Neural progenitor cell (in vitro differentiated cells): ENCODE measurements around the gene GRK6. TPM values are rescaled to one million over a fixed set of nuclear protein-coding genes. Genes with fewer than 3 reads are reported as not detected.

Experiments
- DNase-seq: peaks from one replicate; pipeline ENCODE4 v3.0.0-alpha.2; 2016; ENCODE audit warnings: low spot score
- H2AFZ ChIP-seq: fragments of 200-600 bp; sonication (generic); replicated peaks from 2 replicates; pipeline ENCODE4 v1.6.1; 2016; ENCODE audit warnings: antibody characterized with exemption
- H3F3A ChIP-seq: fragments of 200-600 bp; sonication (generic); 2 replicates; pipeline ENCODE4 v1.6.1; 2016; ENCODE audit warnings: antibody characterized with exemption, low read depth
- H3K27ac ChIP-seq: fragments of 200-600 bp; sonication (generic); 2 replicates; pipeline ENCODE4 v1.5.1; 2016; ENCODE audit warnings: mild to moderate bottlenecking
- H3K27me3 ChIP-seq: fragments of 200-600 bp; sonication (generic); 2 replicates; pipeline ENCODE4 v1.6.1; 2016; ENCODE audit warnings: mild to moderate bottlenecking, moderate library complexity
- H3K36me3 ChIP-seq: fragments of 200-600 bp; sonication (generic); 2 replicates; pipeline ENCODE4 v1.5.1; 2016
- H3K4me1 ChIP-seq: fragments of 200-600 bp; sonication (generic); 2 replicates; pipeline ENCODE4 v1.6.1; 2016; ENCODE audit warnings: mixed run types
- H3K4me2 ChIP-seq: fragments of 200-600 bp; sonication (generic); 2 replicates; pipeline ENCODE4 v1.6.1; 2016
- H3K4me3 ChIP-seq: fragments of 200-600 bp; sonication (generic); 2 replicates; pipeline ENCODE4 v1.5.1; 2016
- H3K79me2 ChIP-seq: fragments of 200-600 bp; sonication (generic); 2 replicates; pipeline ENCODE4 v1.6.1; 2016; ENCODE audit warnings: low read depth
- H3K9ac ChIP-seq: fragments of 200-600 bp; sonication (generic); 2 replicates; pipeline ENCODE4 v1.6.1; 2016
- H3K9me3 ChIP-seq: fragments of 200-600 bp; sonication (generic); 2 replicates; pipeline ENCODE4 v1.5.1; 2016; ENCODE audit warnings: low read depth
- H4K20me1 ChIP-seq: fragments of 200-600 bp; sonication (generic); 2 replicates; pipeline ENCODE4 v1.6.1; 2016; ENCODE audit warnings: low read depth
- H3K27ac Mint-ChIP-seq: 3 replicates; pipeline ENCODE4 v1.8.0; 2021; ENCODE audit warnings: mixed read lengths
- H3K27me3 Mint-ChIP-seq: 2 replicates; pipeline ENCODE4 v1.8.0; 2022; ENCODE audit warnings: low read depth, mild to moderate bottlenecking, inconsistent platforms, moderate library complexity, mixed read lengths; ENCODE audit not compliant: insufficient read depth
- H3K36me3 Mint-ChIP-seq: 3 replicates; pipeline ENCODE4 v1.8.0; 2021; ENCODE audit warnings: mixed read lengths
- H3K4me1 Mint-ChIP-seq: 3 replicates; pipeline ENCODE4 v1.8.0; 2021; ENCODE audit warnings: mixed read lengths
- H3K4me3 Mint-ChIP-seq: 3 replicates; pipeline ENCODE4 v1.8.0; 2021; ENCODE audit warnings: mild to moderate bottlenecking, moderate library complexity, mixed read lengths
- H3K9me3 Mint-ChIP-seq: 3 replicates; pipeline ENCODE4 v1.8.0; 2020; ENCODE audit warnings: mixed read lengths
- CTCF ChIP-seq: fragments of 200-600 bp; sonication (generic); IDR thresholded peaks from 2 replicates; pipeline ENCODE4 v1.5.1; 2017; ENCODE audit warnings: antibody characterized with exemption, mild to moderate bottlenecking
- EZH2 ChIP-seq: fragments of 200-600 bp; sonication (generic); IDR thresholded peaks from 2 replicates; pipeline ENCODE4 v1.6.1; 2017; ENCODE audit warnings: antibody characterized with exemption, mild to moderate bottlenecking, moderate library complexity
- EZH2phosphoT487 ChIP-seq: fragments of 200-600 bp; sonication (generic); IDR thresholded peaks from 2 replicates; pipeline ENCODE4 v1.6.1; 2017; ENCODE audit warnings: antibody characterized with exemption
- total RNA-seq: library from RNA; depleted of rRNA; stranded (reverse); fragments of >200 nt; gene quantifications from 2 replicates; pipeline ENCODE4 v1.2.3, GENCODE V29; 2015; ENCODE audit warnings: low replicate concordance

GRK6 gene
- total RNA-seq, 1 donor from 2014 or later: 24.0 TPM

- H3K79me2 ChIP-seq: peaks cover 32% of the 10 kb centered on the region
- peaks cover 12% of the 10 kb centered on the region for H3F3A ChIP-seq
- no peak for TF ChIP-seq CTCF
- no peak for TF ChIP-seq EZH2
- TF ChIP-seq EZH2phosphoT487: no peak
- H3K27ac ChIP-seq: peak overlapping the region; percentile 88
- Mint-ChIP-seq H3K4me1 (peaks cover 27% of the 10 kb centered on the region), H3K4me3 (peak overlapping the region; percentile 94), H3K27me3 (peaks cover 13% of the 10 kb centered on the region), H3K9me3 (no peaks in the 10 kb centered on the region), H3K36me3 (peaks cover 2% of the 10 kb centered on the region), H3K27ac (peak overlapping the region; percentile 98)
- peaks cover 31% of the 10 kb centered on the region for H4K20me1 ChIP-seq
- H3K9ac ChIP-seq: no peak overlapping the region
- H3K4me1 ChIP-seq: peaks cover 9% of the 10 kb centered on the region
- peak overlapping the region; percentile 71 for H3K4me2 ChIP-seq
- no peak for DNase-seq
- no peaks in the 10 kb centered on the region for H3K9me3 ChIP-seq
- H3K27me3 ChIP-seq: no peaks in the 10 kb centered on the region
- H2AFZ ChIP-seq: peak overlapping the region; percentile 59
- H3K4me3 ChIP-seq: peak overlapping the region; percentile 60
- H3K36me3 ChIP-seq: no peaks in the 10 kb centered on the region
Observed at GRCh38 chr5:177425196-177425800, 1.2 kb upstream of the GRK6 start.

GRCh38 chr5:177425801-177426565, 493 bp upstream of the GRK6 start:
- H3K36me3 Mint-ChIP-seq: peaks cover 2% of the 10 kb centered on the region
- Histone ChIP-seq H4K20me1 (peaks cover 31% of the 10 kb centered on the region), H3K79me2 (peaks cover 32% of the 10 kb centered on the region), H3K27me3 (no peaks in the 10 kb centered on the region), H3K9ac (no peak overlapping the region), H3K36me3 (no peaks in the 10 kb centered on the region), H3F3A (peaks cover 12% of the 10 kb centered on the region), H3K27ac (peak overlapping the region; percentile 88), H3K4me2 (peak overlapping the region; percentile 71), H3K4me1 (peaks cover 9% of the 10 kb centered on the region), H3K4me3 (peak overlapping the region; percentile 60), H3K9me3 (no peaks in the 10 kb centered on the region), H2AFZ (peak overlapping the region; percentile 59)
- DNase-seq: peak; percentile 100
- H3K9me3 Mint-ChIP-seq: no peaks in the 10 kb centered on the region
- peak overlapping the region; percentile 98 for H3K27ac Mint-ChIP-seq
- peaks cover 14% of the 10 kb centered on the region for H3K27me3 Mint-ChIP-seq
- peak overlapping the region; percentile 94 for H3K4me3 Mint-ChIP-seq
- TF ChIP-seq CTCF (no peak), EZH2 (peak; percentile 46), EZH2phosphoT487 (no peak)
- H3K4me1 Mint-ChIP-seq: peaks cover 28% of the 10 kb centered on the region

- Mint-ChIP-seq H3K27ac (peak overlapping the region; percentile 79), H3K9me3 (no peaks in the 10 kb centered on the region), H3K4me1 (peaks cover 28% of the 10 kb centered on the region), H3K36me3 (peaks cover 2% of the 10 kb centered on the region), H3K27me3 (peaks cover 13% of the 10 kb centered on the region), H3K4me3 (peak overlapping the region; percentile 93)
- no peaks in the 10 kb centered on the region for H3K36me3 ChIP-seq
- peak overlapping the region; percentile 95 for H3K4me3 ChIP-seq
- H3K4me2 ChIP-seq: peak overlapping the region; percentile 90
- no peak for TF ChIP-seq EZH2phosphoT487
- no peak for TF ChIP-seq CTCF
- no peak for TF ChIP-seq EZH2
- peaks cover 9% of the 10 kb centered on the region for H3K4me1 ChIP-seq
- peaks cover 31% of the 10 kb centered on the region for H4K20me1 ChIP-seq
- H2AFZ ChIP-seq: no peak overlapping the region
- peak overlapping the region; percentile 87 for H3K9ac ChIP-seq
- peaks cover 12% of the 10 kb centered on the region for H3F3A ChIP-seq
- peak; percentile 30 for DNase-seq
- H3K27ac ChIP-seq: no peak overlapping the region
- no peaks in the 10 kb centered on the region for H3K9me3 ChIP-seq
- no peaks in the 10 kb centered on the region for H3K27me3 ChIP-seq
- H3K79me2 ChIP-seq: peaks cover 32% of the 10 kb centered on the region
Observed at GRCh38 chr5:177427211-177427822, 841 bp downstream of the GRK6 start.
